ENCODE measurements around the gene ARHGAP31. TPM values are rescaled to one million over a fixed set of nuclear protein-coding genes. Genes with fewer than 3 reads are reported as not detected.

ARHGAP31 gene
- total and polyA plus RNA-seq, 2 of the 8 experiments (the other 6 are each of a cell fraction or from before 2014, with no cell fraction given), result 1.1 to 7.6 TPM

DNA sequence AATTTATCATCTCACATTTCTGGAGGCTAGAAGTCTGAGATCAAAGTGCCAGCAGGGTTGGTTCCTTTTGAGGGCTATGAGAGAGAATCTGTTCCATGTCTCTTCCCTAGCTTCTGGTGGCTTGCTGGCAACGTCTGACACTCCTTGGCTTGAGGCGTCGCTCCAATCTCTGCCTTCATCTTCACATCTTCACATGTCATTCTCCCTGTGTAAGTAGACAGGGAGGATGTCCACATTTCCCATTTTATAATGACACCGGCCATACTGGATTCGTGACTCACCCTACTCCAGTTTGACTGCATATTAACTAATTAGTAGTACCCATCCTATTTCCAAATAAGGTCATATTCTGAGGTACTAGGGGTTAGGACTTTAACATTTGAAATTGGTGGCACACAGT is 17.5 kb upstream of the ARHGAP31 start:
- no peak overlapping the region for H3K4me2 ChIP-seq (ENCODE audit: insufficient read depth in 1 of 2, low read depth in 2 of 2, low read length in 2 of 2)
- no peak overlapping the region for H2BK15ac ChIP-seq (ENCODE audit: low read length)
- WGBS, 2 experiments (ENCODE audit: extremely low coverage in 1 of 2, insufficient coverage in 1 of 2, insufficient read length in 1 of 2, insufficient replicate concordance in 2 of 2, low coverage in 1 of 2, low lambda C conversion rate in 2 of 2, missing lambda C conversion rate in 1 of 2), result 98% methylated on average over 5 of the region's 5 CpGs; no CpG with 5 or more reads in 1 of the 2 experiments
- no peaks in the 10 kb centered on the region for H3K79me1 ChIP-seq (ENCODE audit: low read depth, low read length)
- no peak for FAIRE-seq
- no peaks in the 10 kb centered on the region for H3K36me3 ChIP-seq (ENCODE audit: control insufficient read depth in 2 of 4, insufficient read depth in 4 of 4, low read length in 3 of 4)
- H3K9me3 ChIP-seq (ENCODE audit: insufficient read depth in 2 of 2, low read depth in 1 of 2, low read length in 1 of 2), result 0 out of 4 replicates have a peak, but pooled peaks cover 0 to 4% of the 10 kb centered on the region in 2 experiments
- DNase-seq (ENCODE audit: low read depth in 1 of 2, low spot score in 2 of 2), result no peak
- ChIA-PET CTCF (ENCODE audit: partially characterized antibody) (interaction anchor here (0.6 to 4.0 kb wide), 13 partner anchors 12 to 218 kb away, joined by 3 to 25 read pairs (median 5); partner anchors contain the start of gene POGLUT1), POLR2A (ENCODE audit: partially characterized antibody) (interaction anchor here (1.8 kb wide), 1 partner anchor 36 kb away, joined by 5 read pairs; the partner anchor contains the start of gene B4GALT4)
- TF ChIP-seq TAF7 (optimal IDR thresholded peaks at IDR 0.05; ENCODE audit: borderline replicate concordance, low read depth, low read length) (no peak), BCL11A (IDR thresholded peaks at IDR 0.05; ENCODE audit: low read depth in 2 of 2, low read length in 2 of 2) (no peak), JUND (IDR thresholded peaks at IDR 0.05; ENCODE audit: low read length) (no peak)
- TF ChIP-seq, protein P1, sequence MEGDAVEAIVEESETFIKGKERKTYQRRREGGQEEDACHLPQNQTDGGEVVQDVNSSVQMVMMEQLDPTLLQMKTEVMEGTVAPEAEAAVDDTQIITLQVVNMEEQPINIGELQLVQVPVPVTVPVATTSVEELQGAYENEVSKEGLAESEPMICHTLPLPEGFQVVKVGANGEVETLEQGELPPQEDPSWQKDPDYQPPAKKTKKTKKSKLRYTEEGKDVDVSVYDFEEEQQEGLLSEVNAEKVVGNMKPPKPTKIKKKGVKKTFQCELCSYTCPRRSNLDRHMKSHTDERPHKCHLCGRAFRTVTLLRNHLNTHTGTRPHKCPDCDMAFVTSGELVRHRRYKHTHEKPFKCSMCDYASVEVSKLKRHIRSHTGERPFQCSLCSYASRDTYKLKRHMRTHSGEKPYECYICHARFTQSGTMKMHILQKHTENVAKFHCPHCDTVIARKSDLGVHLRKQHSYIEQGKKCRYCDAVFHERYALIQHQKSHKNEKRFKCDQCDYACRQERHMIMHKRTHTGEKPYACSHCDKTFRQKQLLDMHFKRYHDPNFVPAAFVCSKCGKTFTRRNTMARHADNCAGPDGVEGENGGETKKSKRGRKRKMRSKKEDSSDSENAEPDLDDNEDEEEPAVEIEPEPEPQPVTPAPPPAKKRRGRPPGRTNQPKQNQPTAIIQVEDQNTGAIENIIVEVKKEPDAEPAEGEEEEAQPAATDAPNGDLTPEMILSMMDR (IDR thresholded peaks at IDR 0.05; ENCODE audit: control extremely low read depth in 1 of 3, insufficient read depth in 1 of 3, low read depth in 1 of 3, low read length in 3 of 3), result no peak
- TF ChIP-seq, protein P2, sequence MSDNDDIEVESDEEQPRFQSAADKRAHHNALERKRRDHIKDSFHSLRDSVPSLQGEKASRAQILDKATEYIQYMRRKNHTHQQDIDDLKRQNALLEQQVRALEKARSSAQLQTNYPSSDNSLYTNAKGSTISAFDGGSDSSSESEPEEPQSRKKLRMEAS (IDR thresholded peaks at IDR 0.05), result no peak
- H3K4me1 ChIP-seq (replicated peaks in 1 of 4; ENCODE audit: control insufficient read depth in 3 of 4, insufficient read depth in 4 of 4, low read length in 3 of 4), result peaks cover 0 to 6% (median 0%) of the 10 kb centered on the region in 4 experiments; a peak in 1 of 7 replicates
- H2BK120ac ChIP-seq (replicated peaks; ENCODE audit: low read depth, low read length), result peak overlapping the region; percentile 18
- no peak overlapping the region for H4K91ac ChIP-seq (replicated peaks; ENCODE audit: insufficient read length, low read length)
- no peak overlapping the region for H3K56ac ChIP-seq (replicated peaks; ENCODE audit: insufficient read length, low read depth, low read length)
- H4K20me1 ChIP-seq (replicated peaks in 1 of 2; ENCODE audit: control insufficient read depth in 1 of 2, insufficient read depth in 2 of 2, low read length in 2 of 2), result no peaks in the 10 kb centered on the region
- H3K23me2 ChIP-seq (ENCODE audit: low read depth, low read length), result no peaks in the 10 kb centered on the region
- no peaks in the 10 kb centered on the region for H3K79me2 ChIP-seq (ENCODE audit: control insufficient read depth in 1 of 2, insufficient read depth in 2 of 2, low read length in 2 of 2)
- H3K27me3 ChIP-seq (replicated peaks in 1 of 4; ENCODE audit: control insufficient read depth in 3 of 4, extremely low read depth in 1 of 4, insufficient read depth in 3 of 4, low read length in 3 of 4), result no peaks in the 10 kb centered on the region
- H3K4me3 ChIP-seq (ENCODE audit: extremely low read depth in 1 of 4, insufficient read depth in 2 of 4, low read depth in 3 of 4, low read length in 4 of 4), result no peak overlapping the region
- no peak overlapping the region for H3K4ac ChIP-seq (replicated peaks; ENCODE audit: insufficient read length, low read depth, low read length)
- no peak overlapping the region for H2AFZ ChIP-seq (ENCODE audit: low read length)
- H2BK12ac ChIP-seq (ENCODE audit: low read depth, low read length), result no peak overlapping the region
- H4K8ac ChIP-seq (ENCODE audit: extremely low read depth, insufficient read depth, low read length), result no peak overlapping the region
- no peak overlapping the region for H2BK5ac ChIP-seq (ENCODE audit: low read depth, low read length)
- H3K9ac ChIP-seq (replicated peaks in 1 of 4; ENCODE audit: extremely low read depth in 1 of 4, low read depth in 3 of 4, low read length in 3 of 4), result no peak overlapping the region
- no peak overlapping the region for H3K23ac ChIP-seq (ENCODE audit: insufficient read length)
- no peak overlapping the region for H3K14ac ChIP-seq (ENCODE audit: insufficient read length)
- H4K5ac ChIP-seq (ENCODE audit: insufficient read length, low read depth, low read length), result no peak overlapping the region
- no peak overlapping the region for H2BK20ac ChIP-seq (ENCODE audit: low read length)
- H3K18ac ChIP-seq (ENCODE audit: extremely low read depth, low read length), result no peak overlapping the region
- H2AK5ac ChIP-seq (ENCODE audit: low read depth, low read length), result no peak overlapping the region
- no peak overlapping the region for H3K27ac ChIP-seq (ENCODE audit: low read depth, low read length)

Measured in H1 (cell line).